ENCODE data around the gene SKA3. TPM values are rescaled to one million over a fixed set of nuclear protein-coding genes. Genes with fewer than 3 reads are reported as not detected.
"Not testable (repeated sequence)": the region's sequence is repeated elsewhere in the genome, so short reads cannot be mapped to it uniquely, and the experiment has no call there.

SKA3 gene
- total RNA-seq, result 1 to 10 TPM in 2 of 4 donors, under 1 TPM in 1, not detected in 1; 1.00 to 1.6 (median 1.6) TPM

- in situ Hi-C loops (cut with MboI; ENCODE audit: low pct_ligation_motif_present in 1 of 4, low pct_unique_long_range_greater_than_20kb in 1 of 4, low sequenced_read_pairs in 3 of 4), result no loop called here
- peak; percentile 94 for DNase-seq
These were observed at the start of gene SKA3, which contains the start of gene MRPL57 for GRCh38 chr13:21176215-21176981. TSS of gene SKA3 (minus strand) at chr13:21176552. CDS start at chr13:21176477, 75 bp downstream. TSS of gene MRPL57 (plus strand) at chr13:21176658. CDS start at chr13:21176917, 259 bp downstream.

GRCh38 chr13:21225082-21225481, 48.7 kb upstream of the SKA3 start:
- no peak for DNase-seq
- Histone ChIP-seq H3K36me3 (no peaks in the 10 kb centered on the region), H3K4me1 (no peaks in the 10 kb centered on the region), H3K9me3 (no peaks in the 10 kb centered on the region), H3K4me3 (no peak overlapping the region), H3K27ac (no peak overlapping the region), H3K27me3 (no peaks in the 10 kb centered on the region)
- 81 to 90% methylated on average over 2 to 6 of the region's 6 CpGs for WGBS, 2 donors (ENCODE audit: low coverage in 1 of 2)
- in situ Hi-C loops (cut with MboI; ENCODE audit: low pct_ligation_motif_present in 1 of 4, low pct_unique_long_range_greater_than_20kb in 1 of 4, low sequenced_read_pairs in 3 of 4) (no loop called here), intact Hi-C loops (cut with DNase I; ENCODE audit: low total_unique reads) (no loop called here)
- TF ChIP-seq POLR2AphosphoS5 (IDR thresholded peaks at IDR 0.05) (no peak), CTCF (IDR thresholded peaks at IDR 0.05) (no peak), POLR2A (IDR thresholded peaks at IDR 0.05) (no peak), EP300 (IDR thresholded peaks at IDR 0.05; ENCODE audit: low read depth) (no peak)

More at GRCh38 chr13:21176215-21176981, at the start of gene SKA3, which contains the start of gene MRPL57:
- peak within 1 kb of the TSS; percentile 93 to 97 (median 96) for H3K27ac ChIP-seq
- intact Hi-C loops (cut with DNase I; ENCODE audit: low total_unique reads), result no loop called here
- no peaks in the 10 kb centered on the region for H3K27me3 ChIP-seq
- H3K4me1 ChIP-seq, result peaks cover 9 to 20% (median 11%) of the 10 kb centered on the region in 4 donors
- WGBS, 2 donors (ENCODE audit: low coverage in 1 of 2), result 3% methylated on average over 80 of the region's 93 CpGs; no CpG with 5 or more reads in 1 of the 2 donors
- peak within 1 kb of the TSS; percentile 47 to 87 (median 62) for H3K4me3 ChIP-seq
- no peaks in the 10 kb centered on the region for H3K9me3 ChIP-seq
- H3K36me3 ChIP-seq, result no peaks in the 10 kb centered on the region
- peak; percentile 97 to 98 (median 97) for TF ChIP-seq POLR2AphosphoS5 (IDR thresholded peaks at IDR 0.05)
- TF ChIP-seq POLR2A (IDR thresholded peaks at IDR 0.05), result peak; percentile 94
- TF ChIP-seq EP300 (IDR thresholded peaks at IDR 0.05; ENCODE audit: low read depth), result no peak
- peak in 4 of 5 experiments; percentile 17 to 62 (median 40) for TF ChIP-seq CTCF (IDR thresholded peaks at IDR 0.05)

DNA sequence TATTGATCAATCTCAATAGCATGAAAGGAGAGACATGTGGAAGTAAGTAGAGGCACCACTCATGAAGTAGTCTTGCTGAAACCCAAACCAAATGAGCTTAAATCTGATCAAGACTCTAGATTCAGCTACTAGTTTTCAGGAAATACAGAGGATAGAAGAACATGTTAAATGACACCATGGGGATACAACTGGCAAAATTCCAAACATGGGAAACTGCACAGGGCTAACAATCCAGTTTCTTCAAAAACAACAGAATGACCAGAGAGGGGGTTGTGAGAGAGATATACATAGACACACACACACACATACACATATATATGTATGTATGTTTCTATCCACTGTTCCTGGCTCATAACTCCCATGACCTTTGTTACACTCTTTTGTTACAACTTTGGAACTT, 44.9 kb upstream of the SKA3 start:
- Histone ChIP-seq H3K9me3 (no peaks in the 10 kb centered on the region), H3K36me3 (no peaks in the 10 kb centered on the region), H3K27ac (no peak overlapping the region), H3K27me3 (no peaks in the 10 kb centered on the region), H3K4me1 (no peaks in the 10 kb centered on the region), H3K4me3 (no peak overlapping the region)
- DNase-seq, result no peak
- intact Hi-C loops (cut with DNase I; ENCODE audit: low total_unique reads), result no loop called here
- no peak for TF ChIP-seq EP300 (IDR thresholded peaks at IDR 0.05; ENCODE audit: low read depth)
- TF ChIP-seq POLR2AphosphoS5 (IDR thresholded peaks at IDR 0.05), result no peak
- TF ChIP-seq POLR2A (IDR thresholded peaks at IDR 0.05), result no peak
- in situ Hi-C loops (cut with MboI; ENCODE audit: low pct_ligation_motif_present in 1 of 4, low pct_unique_long_range_greater_than_20kb in 1 of 4, low sequenced_read_pairs in 3 of 4), result no loop called here

GRCh38 chr13:21219716-21220115, 43.4 kb upstream of the SKA3 start:
- H3K4me1 ChIP-seq; H3K4me3 ChIP-seq; H3K27ac ChIP-seq; H3K27me3 ChIP-seq; DNase-seq; H3K36me3 ChIP-seq; in situ Hi-C loops (cut with MboI; ENCODE audit: low pct_ligation_motif_present in 1 of 4, low pct_unique_long_range_greater_than_20kb in 1 of 4, low sequenced_read_pairs in 3 of 4); intact Hi-C loops (cut with DNase I; ENCODE audit: low total_unique reads); H3K9me3 ChIP-seq: not testable (repeated sequence)
- 72 to 100% methylated on average over 1 to 3 of the region's 3 CpGs for WGBS, 2 donors (ENCODE audit: low coverage in 1 of 2)

GRCh38 chr13:21219036-21219381, 42.7 kb upstream of the SKA3 start:
- no peaks in the 10 kb centered on the region for H3K36me3 ChIP-seq
- DNase-seq, result no peak
- in situ Hi-C loops (cut with MboI; ENCODE audit: low pct_ligation_motif_present in 1 of 4, low pct_unique_long_range_greater_than_20kb in 1 of 4, low sequenced_read_pairs in 3 of 4), result no loop called here
- no peak overlapping the region for H3K27ac ChIP-seq
- H3K4me1 ChIP-seq, result no peaks in the 10 kb centered on the region
- no peaks in the 10 kb centered on the region for H3K27me3 ChIP-seq
- no peak overlapping the region for H3K4me3 ChIP-seq
- WGBS, 2 donors (ENCODE audit: low coverage in 1 of 2), result 70% methylated on average over 2 to 3 of the region's 3 CpGs
- H3K9me3 ChIP-seq, result no peaks in the 10 kb centered on the region
- intact Hi-C loops (cut with DNase I; ENCODE audit: low total_unique reads), result no loop called here
- TF ChIP-seq POLR2A (IDR thresholded peaks at IDR 0.05), result no peak
- TF ChIP-seq POLR2AphosphoS5 (IDR thresholded peaks at IDR 0.05), result no peak

Measured in transverse colon (tissue), 4 donors.